K562 (cell line): Measurements from ENCODE around the gene CEP170. TPM values are rescaled to one million over a fixed set of nuclear protein-coding genes. Genes with fewer than 3 reads are reported as not detected.

Experiments
- ATF1 ChIP-seq, 2 experiments: fragments of 450-650 bp in 1 of 2; IDR thresholded peaks; 2 replicates each; pipeline ENCODE4 v1.6.1; 2016; ENCODE audit warnings: missing compliant biosample characterization in 1 of 2, missing genetic modification characterization in 1 of 2
- CBFA2T2 ChIP-seq: fragments of 450-650 bp; conservative IDR thresholded peaks from 2 replicates; pipeline ENCODE4 v1.6.1; 2017; ENCODE audit warnings: mild to moderate bottlenecking
- CTBP1 ChIP-seq: fragments of 450-650 bp; IDR thresholded peaks from 2 replicates; pipeline ENCODE4 v1.6.1; 2016; ENCODE audit warnings: borderline replicate concordance
- EHMT2 ChIP-seq: fragments of 450-650 bp; IDR thresholded peaks from 2 replicates; pipeline ENCODE4 v1.6.1; 2018; ENCODE audit warnings: antibody characterized with exemption
- EP400 ChIP-seq: fragments of 450-650 bp; IDR thresholded peaks from 2 replicates; pipeline ENCODE4 v1.6.1; 2017; ENCODE audit warnings: antibody characterized with exemption, mild to moderate bottlenecking, moderate library complexity
- ETV6 ChIP-seq, 3 experiments: fragments of 150-350 bp in 1 of 3; sonication (generic) in 1 of 3; formaldehyde crosslinking in 1 of 3; IDR thresholded peaks; 2 replicates each; pipeline versions ENCODE4 v1.6.1 to v1.8.0; 2014 to 2022; ENCODE audit warnings: borderline replicate concordance in 2 of 3, low read depth in 2 of 3, antibody characterized with exemption in 1 of 3, low read length in 1 of 3, mild to moderate bottlenecking in 1 of 3, missing genetic modification reagents in 1 of 3
- FOS ChIP-seq: IDR thresholded peaks from 3 replicates; pipeline ENCODE4 v1.6.1; 2011; ENCODE audit not compliant: insufficient read length; ENCODE audit errors: extremely low read depth
- FOXA3 ChIP-seq, 2 experiments: fragments of 450-650 bp in 1 of 2; sonication (generic) in 1 of 2; formaldehyde crosslinking; IDR thresholded peaks in 1 of 2; conservative IDR thresholded peaks in 1 of 2; 2 replicates each; pipeline versions ENCODE4 v1.4.0 to v1.8.0; 2020 to 2022; ENCODE audit warnings: mild to moderate bottlenecking in 2 of 2, missing genetic modification reagents in 1 of 2
- HMGN3 ChIP-seq: IDR thresholded peaks from 2 replicates; pipeline ENCODE4 v1.6.1; 2011; ENCODE audit warnings: borderline replicate concordance, low read depth, mild to moderate bottlenecking, mixed read lengths, low read length; ENCODE audit not compliant: insufficient read length; ENCODE audit errors: extremely low read depth
- KHSRP ChIP-seq: fragments of 450-650 bp; IDR thresholded peaks from 2 replicates; pipeline ENCODE4 v1.6.1; 2017
- NR2F6 ChIP-seq: fragments of 450-650 bp; formaldehyde crosslinking; IDR thresholded peaks from 2 replicates; pipeline ENCODE4 v1.4.0; 2020; ENCODE audit warnings: mild to moderate bottlenecking
- PML ChIP-seq: IDR thresholded peaks from 2 replicates; pipeline ENCODE4 v1.6.1; 2012; ENCODE audit warnings: low read length, inconsistent platforms
- RB1 ChIP-seq: fragments of 450-650 bp; IDR thresholded peaks from 2 replicates; pipeline ENCODE4 v1.6.1; 2017; ENCODE audit warnings: low read depth, mild to moderate bottlenecking
- RBBP5 ChIP-seq: fragments of 200-600 bp; sonication (generic); IDR thresholded peaks from 2 replicates; pipeline ENCODE4 v1.6.1; 2012; ENCODE audit warnings: borderline replicate concordance, mild to moderate bottlenecking, low read length, control low read depth, inconsistent platforms; ENCODE audit not compliant: insufficient read depth, poor library complexity, severe bottlenecking
- RBFOX2 ChIP-seq: fragments of 200-400 bp; formaldehyde crosslinking; IDR thresholded peaks from 2 replicates; pipeline ENCODE4 v1.6.1; 2017; ENCODE audit warnings: low read depth, mild to moderate bottlenecking, low read length, moderate library complexity
- SIN3A ChIP-seq, 2 experiments: fragments of 150-350 bp in 1 of 2; IDR thresholded peaks; 2 replicates each; pipeline ENCODE4 v1.6.1; 2011 to 2016; ENCODE audit warnings: borderline replicate concordance in 2 of 2, low read depth in 2 of 2, low read length in 2 of 2, mild to moderate bottlenecking in 2 of 2, moderate library complexity in 2 of 2; ENCODE audit not compliant: control insufficient read depth in 1 of 2
- SMARCE1 ChIP-seq: fragments of 450-650 bp; IDR thresholded peaks from 2 replicates; pipeline ENCODE4 v1.7.1; 2016; ENCODE audit warnings: mild to moderate bottlenecking
- SP1 ChIP-seq: sonication (generic); formaldehyde crosslinking; IDR thresholded peaks from 2 replicates; pipeline ENCODE4 v1.8.1; 2022; ENCODE audit warnings: mild to moderate bottlenecking, missing genetic modification reagents
- ZFX ChIP-seq: sonication (generic); formaldehyde crosslinking; IDR thresholded peaks from 2 replicates; pipeline ENCODE4 v1.8.0; 2022; ENCODE audit warnings: mild to moderate bottlenecking, missing genetic modification reagents, moderate library complexity
- ZNF282 ChIP-seq: sonication (generic); formaldehyde crosslinking; IDR thresholded peaks from 2 replicates; pipeline ENCODE4 v1.8.1; 2023; ENCODE audit warnings: missing genetic modification reagents
- ZNF699 ChIP-seq: fragments of 250-450 bp; sonication (Bioruptor Pico); IDR thresholded peaks from 2 replicates; pipeline ENCODE4 v1.8.0; 2021; ENCODE audit warnings: mild to moderate bottlenecking, moderate library complexity; ENCODE audit not compliant: insufficient replicate concordance
- polyA plus RNA-seq, 8 experiments: library from polyadenylated mRNA; depleted of rRNA in 4 of 8; stranded (reverse) in 5 of 8; unstranded in 3 of 8; fragments of >200 nt; fragmentation: Nextera tagmentation in 2 of 8; fragmentation: Illumina TruSeq in 1 of 8; extraction: Ambion mirVana in 2 of 8; extraction: Trizol in 1 of 8; gene quantifications; 2 replicates each; pipeline versions ENCODE4 v1.2.1 to v1.2.3, GENCODE V29; 2011 to 2014; ENCODE audit warnings: inconsistent platforms in 1 of 8, missing spikeins in 1 of 8
- total RNA-seq, 7 experiments: library from RNA; depleted of rRNA in 6 of 7; stranded (reverse); fragments of >200 nt in 6 of 7; fragmentation: Illumina TruSeq in 2 of 7; extraction: Trizol in 2 of 7; gene quantifications; 2 replicates each; pipeline versions ENCODE4 v1.2.1 to v1.2.3, GENCODE V29; 2011 to 2021; ENCODE audit warnings: low replicate concordance in 1 of 7
- TF ChIP-seq, protein P1 (sequence below): fragments of 450-650 bp; IDR thresholded peaks from 2 replicates; pipeline ENCODE4 v1.6.1; 2016; ENCODE audit warnings: missing biosample characterization, missing genetic modification characterization
- TF ChIP-seq, protein P2 (sequence below): fragments of 450-650 bp; IDR thresholded peaks from 2 replicates; pipeline ENCODE4 v1.6.1; 2016; ENCODE audit warnings: mild to moderate bottlenecking
- TF ChIP-seq, protein P3 (sequence below): sonication (generic); formaldehyde crosslinking; IDR thresholded peaks from 2 replicates; pipeline ENCODE4 v1.4.0; 2020; ENCODE audit warnings: mild to moderate bottlenecking, missing genetic modification reagents

CEP170 gene
- total and polyA plus RNA-seq, 9 of the 15 experiments (the other 6 are each of a cell fraction or from before 2014, with no cell fraction given) = 22.6 to 110 (median 68.5) TPM

DNA sequence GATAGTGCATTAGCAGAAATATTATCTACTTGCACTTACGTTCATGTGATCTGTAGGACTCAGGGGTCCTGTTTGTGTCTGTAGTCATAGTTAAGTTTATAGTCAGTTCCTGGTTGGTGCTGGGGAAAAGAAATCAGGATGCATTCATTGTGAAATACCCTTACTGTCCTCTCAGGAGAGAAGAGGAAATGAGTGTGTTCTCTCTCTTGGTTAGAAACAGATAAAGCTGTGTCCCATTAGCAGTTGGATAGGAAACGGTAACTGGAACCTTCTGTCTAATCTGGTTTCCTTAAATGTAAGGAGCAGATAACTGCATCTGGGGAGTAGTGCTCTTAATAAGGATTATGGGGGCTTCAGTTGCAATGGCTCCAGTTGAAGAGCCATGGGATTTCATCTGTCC lies 9.6 kb upstream of the CEP170 start (continued):
- TF ChIP-seq, protein P1, sequence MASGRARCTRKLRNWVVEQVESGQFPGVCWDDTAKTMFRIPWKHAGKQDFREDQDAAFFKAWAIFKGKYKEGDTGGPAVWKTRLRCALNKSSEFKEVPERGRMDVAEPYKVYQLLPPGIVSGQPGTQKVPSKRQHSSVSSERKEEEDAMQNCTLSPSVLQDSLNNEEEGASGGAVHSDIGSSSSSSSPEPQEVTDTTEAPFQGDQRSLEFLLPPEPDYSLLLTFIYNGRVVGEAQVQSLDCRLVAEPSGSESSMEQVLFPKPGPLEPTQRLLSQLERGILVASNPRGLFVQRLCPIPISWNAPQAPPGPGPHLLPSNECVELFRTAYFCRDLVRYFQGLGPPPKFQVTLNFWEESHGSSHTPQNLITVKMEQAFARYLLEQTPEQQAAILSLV (tag) = no peak
- TF ChIP-seq ZNF699 (CRISPR knock-in tag) = no peak
- TF ChIP-seq SMARCE1 = peak; percentile 58; the same call in 1 of the 2 replicates
- TF ChIP-seq ATF1 (CRISPR knock-in tag; IDR thresholded peaks at IDR 0.05) = no peak
- TF ChIP-seq ATF1 (tag; IDR thresholded peaks at IDR 0.05) = no peak
- no peak for TF ChIP-seq EHMT2
- no peak for TF ChIP-seq RB1
- TF ChIP-seq SIN3A (IDR thresholded peaks at IDR 0.05; ENCODE audit: borderline replicate concordance in 2 of 2, control insufficient read depth in 1 of 2, low read depth in 2 of 2, low read length in 2 of 2) = no peak
- TF ChIP-seq FOS = no peak
- TF ChIP-seq ZFX (CRISPR knock-in tag) = no peak
- TF ChIP-seq RBFOX2 = no peak
- TF ChIP-seq, protein P2, sequence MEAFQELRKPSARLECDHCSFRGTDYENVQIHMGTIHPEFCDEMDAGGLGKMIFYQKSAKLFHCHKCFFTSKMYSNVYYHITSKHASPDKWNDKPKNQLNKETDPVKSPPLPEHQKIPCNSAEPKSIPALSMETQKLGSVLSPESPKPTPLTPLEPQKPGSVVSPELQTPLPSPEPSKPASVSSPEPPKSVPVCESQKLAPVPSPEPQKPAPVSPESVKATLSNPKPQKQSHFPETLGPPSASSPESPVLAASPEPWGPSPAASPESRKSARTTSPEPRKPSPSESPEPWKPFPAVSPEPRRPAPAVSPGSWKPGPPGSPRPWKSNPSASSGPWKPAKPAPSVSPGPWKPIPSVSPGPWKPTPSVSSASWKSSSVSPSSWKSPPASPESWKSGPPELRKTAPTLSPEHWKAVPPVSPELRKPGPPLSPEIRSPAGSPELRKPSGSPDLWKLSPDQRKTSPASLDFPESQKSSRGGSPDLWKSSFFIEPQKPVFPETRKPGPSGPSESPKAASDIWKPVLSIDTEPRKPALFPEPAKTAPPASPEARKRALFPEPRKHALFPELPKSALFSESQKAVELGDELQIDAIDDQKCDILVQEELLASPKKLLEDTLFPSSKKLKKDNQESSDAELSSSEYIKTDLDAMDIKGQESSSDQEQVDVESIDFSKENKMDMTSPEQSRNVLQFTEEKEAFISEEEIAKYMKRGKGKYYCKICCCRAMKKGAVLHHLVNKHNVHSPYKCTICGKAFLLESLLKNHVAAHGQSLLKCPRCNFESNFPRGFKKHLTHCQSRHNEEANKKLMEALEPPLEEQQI = no peak
- no peak for TF ChIP-seq SP1
- no peak for TF ChIP-seq FOXA3 (CRISPR knock-in tag; conservative IDR thresholded peaks at IDR 0.05 in 1 of 2, IDR thresholded peaks at IDR 0.05 in 1 of 2)
- TF ChIP-seq, protein P3, sequence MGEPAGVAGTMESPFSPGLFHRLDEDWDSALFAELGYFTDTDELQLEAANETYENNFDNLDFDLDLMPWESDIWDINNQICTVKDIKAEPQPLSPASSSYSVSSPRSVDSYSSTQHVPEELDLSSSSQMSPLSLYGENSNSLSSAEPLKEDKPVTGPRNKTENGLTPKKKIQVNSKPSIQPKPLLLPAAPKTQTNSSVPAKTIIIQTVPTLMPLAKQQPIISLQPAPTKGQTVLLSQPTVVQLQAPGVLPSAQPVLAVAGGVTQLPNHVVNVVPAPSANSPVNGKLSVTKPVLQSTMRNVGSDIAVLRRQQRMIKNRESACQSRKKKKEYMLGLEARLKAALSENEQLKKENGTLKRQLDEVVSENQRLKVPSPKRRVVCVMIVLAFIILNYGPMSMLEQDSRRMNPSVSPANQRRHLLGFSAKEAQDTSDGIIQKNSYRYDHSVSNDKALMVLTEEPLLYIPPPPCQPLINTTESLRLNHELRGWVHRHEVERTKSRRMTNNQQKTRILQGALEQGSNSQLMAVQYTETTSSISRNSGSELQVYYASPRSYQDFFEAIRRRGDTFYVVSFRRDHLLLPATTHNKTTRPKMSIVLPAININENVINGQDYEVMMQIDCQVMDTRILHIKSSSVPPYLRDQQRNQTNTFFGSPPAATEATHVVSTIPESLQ (CRISPR knock-in tag) = no peak
- no peak for TF ChIP-seq HMGN3
- TF ChIP-seq CBFA2T2 = peak; percentile 72
- no peak for TF ChIP-seq ZNF282 (CRISPR knock-in tag)
- TF ChIP-seq ETV6 (IDR thresholded peaks at IDR 0.05; ENCODE audit: borderline replicate concordance in 1 of 2, low read depth in 2 of 2, low read length in 1 of 2) = peak in 1 of 2 experiments; percentile 90; a peak in 2 of 4 replicates
- no peak for TF ChIP-seq ETV6 (CRISPR knock-in tag; IDR thresholded peaks at IDR 0.05; ENCODE audit: borderline replicate concordance)
- TF ChIP-seq RBBP5 = no peak
- no peak for TF ChIP-seq NR2F6 (CRISPR knock-in tag)
- TF ChIP-seq KHSRP = no peak
- TF ChIP-seq PML = peak; percentile 49; the same call in 1 of the 2 replicates
- TF ChIP-seq CTBP1 = peak; percentile 36; the same call in 1 of the 2 replicates
- TF ChIP-seq EP400 = no peak
